Neural progenitor cell (in vitro differentiated cells): ENCODE results near the gene NSMCE1.

Experiments
- EZH2phosphoT487 ChIP-seq: fragments of 200-600 bp; sonication (generic); IDR thresholded peaks from 2 replicates; pipeline ENCODE4 v1.6.1; 2017; ENCODE audit warnings: antibody characterized with exemption
- TF ChIP-seq, protein P1 (sequence below): fragments of 200-600 bp; sonication (generic); IDR thresholded peaks from 2 replicates; pipeline ENCODE4 v1.5.1; 2017; ENCODE audit warnings: antibody characterized with exemption, mild to moderate bottlenecking

DNA sequence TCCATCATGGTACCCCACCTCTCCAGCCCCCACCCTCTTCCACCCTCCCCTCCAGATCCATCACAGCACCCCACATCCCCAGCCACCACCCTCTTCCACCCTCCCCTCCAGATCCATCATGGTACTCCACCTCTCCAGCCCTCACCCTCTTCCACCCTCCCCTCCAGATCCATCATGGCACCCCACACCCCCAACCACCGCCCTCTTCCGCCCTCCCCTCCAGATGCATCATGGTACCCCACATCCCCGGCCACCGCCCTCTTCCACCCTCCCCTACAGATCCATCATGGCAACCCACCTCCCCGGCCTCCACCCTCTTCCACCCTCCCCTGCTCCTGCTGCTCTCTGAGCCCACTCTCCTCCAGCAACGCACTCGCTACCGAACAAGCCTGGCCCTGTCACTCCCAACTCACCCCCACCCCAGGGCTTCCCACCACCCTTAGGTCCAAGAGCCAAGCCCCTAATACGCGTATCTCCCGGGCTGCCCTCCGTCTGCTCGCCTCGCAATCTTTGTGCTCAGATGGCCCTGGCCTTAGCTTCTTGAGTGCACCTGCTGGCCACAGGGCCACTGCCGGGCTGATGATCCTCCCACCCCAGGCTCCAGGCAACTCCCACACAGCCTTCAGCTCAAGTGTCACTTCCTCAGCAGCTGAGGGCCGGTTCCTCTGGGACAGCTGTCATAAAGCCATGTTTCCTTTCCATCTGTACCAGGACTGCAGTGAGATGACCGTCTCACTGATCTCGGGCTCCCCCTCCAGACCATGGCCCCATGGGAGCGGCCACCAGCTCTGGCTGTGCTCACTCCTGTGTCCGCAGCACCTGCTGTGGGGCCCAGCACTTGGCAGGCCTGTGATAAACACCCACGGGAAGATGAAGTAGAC, 39.7 kb downstream of the NSMCE1 start:
- TF ChIP-seq, protein P1, sequence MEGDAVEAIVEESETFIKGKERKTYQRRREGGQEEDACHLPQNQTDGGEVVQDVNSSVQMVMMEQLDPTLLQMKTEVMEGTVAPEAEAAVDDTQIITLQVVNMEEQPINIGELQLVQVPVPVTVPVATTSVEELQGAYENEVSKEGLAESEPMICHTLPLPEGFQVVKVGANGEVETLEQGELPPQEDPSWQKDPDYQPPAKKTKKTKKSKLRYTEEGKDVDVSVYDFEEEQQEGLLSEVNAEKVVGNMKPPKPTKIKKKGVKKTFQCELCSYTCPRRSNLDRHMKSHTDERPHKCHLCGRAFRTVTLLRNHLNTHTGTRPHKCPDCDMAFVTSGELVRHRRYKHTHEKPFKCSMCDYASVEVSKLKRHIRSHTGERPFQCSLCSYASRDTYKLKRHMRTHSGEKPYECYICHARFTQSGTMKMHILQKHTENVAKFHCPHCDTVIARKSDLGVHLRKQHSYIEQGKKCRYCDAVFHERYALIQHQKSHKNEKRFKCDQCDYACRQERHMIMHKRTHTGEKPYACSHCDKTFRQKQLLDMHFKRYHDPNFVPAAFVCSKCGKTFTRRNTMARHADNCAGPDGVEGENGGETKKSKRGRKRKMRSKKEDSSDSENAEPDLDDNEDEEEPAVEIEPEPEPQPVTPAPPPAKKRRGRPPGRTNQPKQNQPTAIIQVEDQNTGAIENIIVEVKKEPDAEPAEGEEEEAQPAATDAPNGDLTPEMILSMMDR = no peak
- TF ChIP-seq EZH2phosphoT487 = no peak
